ENCODE measurements around the gene TK1. TPM values are rescaled to one million over a fixed set of nuclear protein-coding genes. Genes with fewer than 3 reads are reported as not detected.
A peak's percentile ranks its signal among the peaks of the same experiment; 100 is the strongest.
"Not testable (repeated sequence)": the region's sequence is repeated elsewhere in the genome, so short reads cannot be mapped to it uniquely, and the experiment has no call there.

TK1 gene
- total and polyA plus RNA-seq, 2 donors from 2014 or later: 9.3 to 12.7 TPM

DNA sequence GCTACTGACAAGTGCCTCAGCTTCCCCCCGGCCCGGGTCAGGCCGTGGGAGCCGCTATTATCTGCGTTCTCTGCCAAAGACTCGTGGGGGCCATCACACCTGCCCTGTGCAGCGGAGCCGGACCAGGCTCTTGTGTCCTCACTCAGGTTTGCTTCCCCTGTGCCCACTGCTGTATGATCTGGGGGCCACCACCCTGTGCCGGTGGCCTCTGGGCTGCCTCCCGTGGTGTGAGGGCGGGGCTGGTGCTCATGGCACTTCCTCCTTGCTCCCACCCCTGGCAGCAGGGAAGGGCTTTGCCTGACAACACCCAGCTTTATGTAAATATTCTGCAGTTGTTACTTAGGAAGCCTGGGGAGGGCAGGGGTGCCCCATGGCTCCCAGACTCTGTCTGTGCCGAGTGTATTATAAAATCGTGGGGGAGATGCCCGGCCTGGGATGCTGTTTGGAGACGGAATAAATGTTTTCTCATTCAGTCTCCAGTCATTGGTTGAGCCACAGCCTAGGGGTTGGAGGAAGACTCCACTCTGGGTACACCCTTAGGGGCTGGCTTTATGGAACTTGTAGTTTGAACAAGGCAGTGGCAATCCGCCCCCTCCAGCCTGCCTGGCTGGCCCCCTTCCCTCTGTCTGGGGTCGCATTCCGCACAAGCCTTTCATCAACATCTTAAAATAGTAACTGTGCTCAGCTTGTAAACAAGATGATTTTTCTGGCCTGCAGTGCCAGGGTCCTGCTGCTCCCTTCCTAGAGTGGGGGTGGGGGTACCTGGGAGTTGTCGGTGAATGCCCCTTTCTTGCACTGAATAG lies 14.4 kb downstream of the TK1 start:
- H3K9me3 ChIP-seq (ENCODE audit: control insufficient read depth in 2 of 3, insufficient read depth in 1 of 3, low read length in 3 of 3): no peaks in the 10 kb centered on the region
- intact Hi-C loops (cut with DNase I): loop anchor here (10.0 kb wide), 1 partner anchor 58 kb away; no protein-coding TSS in a partner anchor
- no peak overlapping the region for H3K9ac ChIP-seq (ENCODE audit: low read length in 3 of 3)
- TF ChIP-seq, protein P1, sequence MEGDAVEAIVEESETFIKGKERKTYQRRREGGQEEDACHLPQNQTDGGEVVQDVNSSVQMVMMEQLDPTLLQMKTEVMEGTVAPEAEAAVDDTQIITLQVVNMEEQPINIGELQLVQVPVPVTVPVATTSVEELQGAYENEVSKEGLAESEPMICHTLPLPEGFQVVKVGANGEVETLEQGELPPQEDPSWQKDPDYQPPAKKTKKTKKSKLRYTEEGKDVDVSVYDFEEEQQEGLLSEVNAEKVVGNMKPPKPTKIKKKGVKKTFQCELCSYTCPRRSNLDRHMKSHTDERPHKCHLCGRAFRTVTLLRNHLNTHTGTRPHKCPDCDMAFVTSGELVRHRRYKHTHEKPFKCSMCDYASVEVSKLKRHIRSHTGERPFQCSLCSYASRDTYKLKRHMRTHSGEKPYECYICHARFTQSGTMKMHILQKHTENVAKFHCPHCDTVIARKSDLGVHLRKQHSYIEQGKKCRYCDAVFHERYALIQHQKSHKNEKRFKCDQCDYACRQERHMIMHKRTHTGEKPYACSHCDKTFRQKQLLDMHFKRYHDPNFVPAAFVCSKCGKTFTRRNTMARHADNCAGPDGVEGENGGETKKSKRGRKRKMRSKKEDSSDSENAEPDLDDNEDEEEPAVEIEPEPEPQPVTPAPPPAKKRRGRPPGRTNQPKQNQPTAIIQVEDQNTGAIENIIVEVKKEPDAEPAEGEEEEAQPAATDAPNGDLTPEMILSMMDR (IDR thresholded peaks at IDR 0.05; ENCODE audit: borderline replicate concordance, extremely low read depth, insufficient read depth): no peak
- peak overlapping the region; percentile 2 to 20 for H3K27ac ChIP-seq (ENCODE audit: low read depth in 2 of 2, low read length in 2 of 2)
- DNase-seq: peak in 2 of 5 donors; percentile 66 to 87
- no peak for FAIRE-seq
- peaks cover 0 to 3% (median 0%) of the 10 kb centered on the region in 3 donors for H3K36me3 ChIP-seq (ENCODE audit: control insufficient read depth in 2 of 3, insufficient read depth in 3 of 3, low read length in 3 of 3)
- H3K4me1 ChIP-seq (ENCODE audit: control insufficient read depth in 2 of 3, insufficient read depth in 2 of 3, low read depth in 1 of 3, low read length in 3 of 3): peaks cover 0 to 46% (median 40%) of the 10 kb centered on the region in 3 donors
- no peaks in the 10 kb centered on the region for H3K27me3 ChIP-seq (ENCODE audit: control insufficient read depth, insufficient read depth, low read length)
- no peak overlapping the region for H3K4me3 ChIP-seq (ENCODE audit: low read length in 3 of 3)

DNA sequence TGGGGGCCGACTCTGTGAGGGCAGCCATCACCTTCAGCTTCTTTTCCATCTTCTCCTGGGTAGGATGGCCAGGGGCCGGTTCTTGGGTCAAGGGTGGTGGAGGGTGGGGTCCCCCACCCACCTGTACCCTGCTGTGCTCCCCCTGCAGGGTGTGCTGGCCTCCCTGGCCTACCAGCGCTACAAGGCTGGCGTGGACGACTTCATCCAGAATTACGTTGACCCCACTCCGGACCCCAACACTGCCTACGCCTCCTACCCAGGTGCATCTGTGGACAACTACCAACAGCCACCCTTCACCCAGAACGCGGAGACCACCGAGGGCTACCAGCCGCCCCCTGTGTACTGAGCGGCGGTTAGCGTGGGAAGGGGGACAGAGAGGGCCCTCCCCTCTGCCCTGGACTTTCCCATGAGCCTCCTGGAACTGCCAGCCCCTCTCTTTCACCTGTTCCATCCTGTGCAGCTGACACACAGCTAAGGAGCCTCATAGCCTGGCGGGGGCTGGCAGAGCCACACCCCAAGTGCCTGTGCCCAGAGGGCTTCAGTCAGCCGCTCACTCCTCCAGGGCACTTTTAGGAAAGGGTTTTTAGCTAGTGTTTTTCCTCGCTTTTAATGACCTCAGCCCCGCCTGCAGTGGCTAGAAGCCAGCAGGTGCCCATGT lies 15.1 kb downstream of the TK1 start:
- not testable (repeated sequence) for H3K27ac ChIP-seq (ENCODE audit: low read depth in 2 of 2, low read length in 2 of 2); H3K36me3 ChIP-seq (ENCODE audit: control insufficient read depth in 2 of 3, insufficient read depth in 3 of 3, low read length in 3 of 3); H3K27me3 ChIP-seq (ENCODE audit: control insufficient read depth, insufficient read depth, low read length); FAIRE-seq; DNase-seq; H3K9ac ChIP-seq (ENCODE audit: low read length in 3 of 3); H3K9me3 ChIP-seq (ENCODE audit: control insufficient read depth in 2 of 3, insufficient read depth in 1 of 3, low read length in 3 of 3); H3K4me3 ChIP-seq (ENCODE audit: low read length in 3 of 3)
- H3K4me1 ChIP-seq (ENCODE audit: control insufficient read depth in 2 of 3, insufficient read depth in 2 of 3, low read depth in 1 of 3, low read length in 3 of 3): peaks cover 0 to 44% (median 34%) of the 10 kb centered on the region in 3 donors
- intact Hi-C loops (cut with DNase I): loop anchor here (10.0 kb wide), 1 partner anchor 57 kb away; no protein-coding TSS in a partner anchor

DNA sequence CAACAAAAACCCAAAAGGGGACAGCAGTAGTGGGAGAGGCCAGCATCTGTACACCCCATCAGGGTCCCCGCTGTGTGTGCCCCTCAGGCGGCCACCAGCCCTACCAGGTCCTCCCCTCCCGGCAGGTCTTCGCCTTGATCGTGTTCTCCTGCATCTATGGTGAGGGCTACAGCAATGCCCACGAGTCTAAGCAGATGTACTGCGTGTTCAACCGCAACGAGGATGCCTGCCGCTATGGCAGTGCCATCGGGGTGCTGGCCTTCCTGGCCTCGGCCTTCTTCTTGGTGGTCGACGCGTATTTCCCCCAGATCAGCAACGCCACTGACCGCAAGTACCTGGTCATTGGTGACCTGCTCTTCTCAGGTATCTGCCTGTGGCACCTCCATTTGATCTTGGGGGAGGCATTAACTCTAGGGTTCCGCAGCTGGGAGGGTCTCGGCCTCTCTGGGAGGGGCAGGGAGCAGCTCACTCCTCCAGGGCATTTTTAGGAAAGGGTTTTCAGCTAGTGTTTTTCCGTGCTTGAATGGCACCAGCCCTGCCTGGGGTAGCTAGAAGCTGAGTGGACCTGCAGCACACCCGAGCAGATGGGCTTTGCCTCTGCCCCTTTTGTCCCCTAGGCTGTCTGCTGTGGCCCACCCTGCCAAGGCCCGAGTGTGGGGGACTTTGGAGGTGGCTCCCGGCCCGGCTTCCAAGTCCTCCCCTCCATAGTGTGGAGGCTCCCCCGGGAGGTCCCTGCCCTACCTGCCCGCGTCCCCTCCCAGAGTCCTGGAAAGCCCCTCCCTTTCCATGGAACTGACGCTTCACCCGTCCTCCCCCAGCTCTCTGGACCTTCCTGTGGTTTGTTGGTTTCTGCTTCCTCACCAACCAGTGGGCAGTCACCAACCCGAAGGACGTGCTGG lies 15.9 kb downstream of the TK1 start:
- peaks cover 0 to 36% (median 27%) of the 10 kb centered on the region in 3 donors for H3K4me1 ChIP-seq (ENCODE audit: control insufficient read depth in 2 of 3, insufficient read depth in 2 of 3, low read depth in 1 of 3, low read length in 3 of 3)
- no peaks in the 10 kb centered on the region for H3K27me3 ChIP-seq (ENCODE audit: control insufficient read depth, insufficient read depth, low read length)
- H3K9ac ChIP-seq (ENCODE audit: low read length in 3 of 3): no peak overlapping the region
- intact Hi-C loops (cut with DNase I): loop anchor here (10.0 kb wide), 1 partner anchor 56 kb away; no protein-coding TSS in a partner anchor
- H3K9me3 ChIP-seq (ENCODE audit: control insufficient read depth in 2 of 3, insufficient read depth in 1 of 3, low read length in 3 of 3): no peaks in the 10 kb centered on the region
- H3K27ac ChIP-seq (ENCODE audit: low read depth in 2 of 2, low read length in 2 of 2): no peak overlapping the region
- FAIRE-seq (no peak), DNase-seq (no peak)
- TF ChIP-seq, protein P1 (IDR thresholded peaks at IDR 0.05; ENCODE audit: borderline replicate concordance, extremely low read depth, insufficient read depth): no peak
- peaks cover 0 to 3% (median 0%) of the 10 kb centered on the region in 3 donors for H3K36me3 ChIP-seq (ENCODE audit: control insufficient read depth in 2 of 3, insufficient read depth in 3 of 3, low read length in 3 of 3)
- H3K4me3 ChIP-seq (ENCODE audit: low read length in 3 of 3): no peak overlapping the region

Data from kidney (tissue), 14 donors.